GM12891 (cell line): Measurements from ENCODE around the gene ACSS1.

ENCODE experiments used
- PAX5 ChIP-seq: IDR thresholded peaks from 2 replicates; pipeline ENCODE4 v1.6.1; 2011; ENCODE audit warnings: low read length, moderate library complexity, mild to moderate bottlenecking; ENCODE audit not compliant: insufficient read depth, severe bottlenecking
- POLR2A ChIP-seq: IDR thresholded peaks from 2 replicates; pipeline ENCODE4 v1.6.1; 2011; ENCODE audit warnings: low read depth, low read length, control low read depth
- POLR2AphosphoS5 ChIP-seq: IDR thresholded peaks from 2 replicates; pipeline ENCODE4 v1.6.1; 2011; ENCODE audit warnings: low read depth, low read length, control low read depth
- TAF1 ChIP-seq: IDR thresholded peaks from 2 replicates; pipeline ENCODE4 v1.6.1; 2011; ENCODE audit warnings: low read depth, low read length, control low read depth

DNA sequence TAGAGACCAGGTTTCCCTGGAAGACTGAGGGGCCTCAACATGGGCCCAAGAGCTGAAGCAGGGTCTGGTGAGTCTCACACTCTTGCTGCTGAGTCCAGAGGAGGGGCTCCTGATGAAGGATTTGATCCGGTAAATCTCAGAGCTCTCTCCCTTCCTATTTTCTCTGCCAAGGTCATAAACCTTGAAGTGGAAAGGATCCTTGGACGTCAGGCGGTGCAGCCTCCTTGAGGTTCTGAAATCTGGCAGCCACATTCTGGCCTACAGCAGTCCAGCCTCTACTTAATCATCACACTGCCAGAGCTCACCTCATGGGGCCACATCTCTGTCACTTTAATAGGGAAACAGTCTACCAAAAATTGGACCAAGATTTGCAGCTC is 24.0 kb downstream of the ACSS1 start:
- TF ChIP-seq POLR2AphosphoS5 (no peak), TAF1 (no peak), POLR2A (no peak), PAX5 (no peak)
